IMR-90 (cell line): ENCODE measurements around the gene CD6. TPM values are rescaled to one million over a fixed set of nuclear protein-coding genes. Genes with fewer than 3 reads are reported as not detected.

ENCODE experiments used
- ATAC-seq: fragments of 200-7000 bp; cut with Tn5 transposase; 2 replicates; pipeline ENCODE4 v1.9.1; 2020; ENCODE audit warnings: low read depth, mild to moderate bottlenecking, moderate library complexity
- BruUV-seq: library from RNA; stranded (reverse); fragments of 400-500 nt; replicated peaks from 2 replicates; lab custom pipeline; 2021; lab: Mats Ljungman, UMichigan
- CTCF ChIA-PET: fragments of 300-600 bp; formaldehyde crosslinking; extraction: SDS; loops from one replicate; lab custom pipeline; 2021; ENCODE audit warnings: antibody characterized with exemption; lab: Yijun Ruan, JAX
- POLR2A ChIA-PET: fragments of 300-600 bp; sonication (Branson Sonifier 250); formaldehyde crosslinking; loops from one replicate; lab custom pipeline; 2022; ENCODE audit warnings: antibody characterized with exemption; ENCODE audit not compliant: unreplicated experiment; lab: Charles Lee
- DNase-seq: peaks from one replicate; pipeline ENCODE4 v3.0.0; 2013
- H2AFZ ChIP-seq: replicated peaks from 2 replicates; pipeline ENCODE3; 2013; ENCODE audit warnings: low read length, mild to moderate bottlenecking; ENCODE audit not compliant: poor library complexity
- H2AK5ac ChIP-seq: 2 replicates; pipeline ENCODE4 v1.6.1; 2013; ENCODE audit warnings: low read depth, low read length, inconsistent platforms
- H2AK9ac ChIP-seq: replicated peaks from 2 replicates; pipeline ENCODE3; 2013; ENCODE audit warnings: mild to moderate bottlenecking, low read depth, low read length, moderate library complexity; ENCODE audit not compliant: poor library complexity
- H2BK120ac ChIP-seq: 2 replicates; pipeline ENCODE4 v1.6.1; 2013; ENCODE audit warnings: low read depth, low read length, inconsistent platforms
- H2BK15ac ChIP-seq: 3 replicates; pipeline ENCODE4 v1.6.1; 2013; ENCODE audit warnings: low read depth, low read length, inconsistent platforms
- H2BK20ac ChIP-seq: 2 replicates; pipeline ENCODE4 v1.6.1; 2013; ENCODE audit warnings: low read depth, mild to moderate bottlenecking, inconsistent platforms, low read length, moderate library complexity
- H2BK5ac ChIP-seq: 2 replicates; pipeline ENCODE4 v1.6.1; 2013; ENCODE audit warnings: mild to moderate bottlenecking, low read depth, low read length, inconsistent platforms; ENCODE audit not compliant: poor library complexity, severe bottlenecking
- H3K14ac ChIP-seq: replicated peaks from 2 replicates; pipeline ENCODE4 v1.6.1; 2013; ENCODE audit warnings: low read depth, low read length, inconsistent platforms
- H3K18ac ChIP-seq: 2 replicates; pipeline ENCODE4 v1.6.1; 2013; ENCODE audit warnings: low read depth, low read length, control low read depth
- H3K23ac ChIP-seq: 2 replicates; pipeline ENCODE4 v1.6.1; 2013; ENCODE audit warnings: low read depth, low read length, inconsistent platforms
- H3K27ac ChIP-seq: 2 replicates; pipeline ENCODE4 v1.5.1; 2013; ENCODE audit warnings: mild to moderate bottlenecking, control low read depth, low read length; ENCODE audit not compliant: insufficient read depth
- H3K27me3 ChIP-seq: 2 replicates; pipeline ENCODE4 v1.6.1; 2013; ENCODE audit warnings: low read length; ENCODE audit not compliant: control insufficient read depth, insufficient read depth
- H3K36me3 ChIP-seq: 2 replicates; pipeline ENCODE4 v1.6.1; 2013; ENCODE audit warnings: low read length, mixed read lengths; ENCODE audit not compliant: control insufficient read depth, insufficient read depth
- H3K4ac ChIP-seq: 2 replicates; pipeline ENCODE4 v1.6.1; 2013; ENCODE audit warnings: low read depth, low read length, inconsistent platforms
- H3K4me1 ChIP-seq: 2 replicates; pipeline ENCODE4 v1.6.1; 2013; ENCODE audit warnings: low read length, mixed read lengths; ENCODE audit not compliant: control insufficient read depth, insufficient read depth
- H3K4me2 ChIP-seq: 2 replicates; pipeline ENCODE4 v1.6.1; 2013; ENCODE audit warnings: low read depth, mild to moderate bottlenecking, control low read depth, low read length, moderate library complexity
- H3K4me3 ChIP-seq: 2 replicates; pipeline ENCODE4 v1.5.1; 2013; ENCODE audit warnings: low read depth, mild to moderate bottlenecking, control low read depth, low read length, moderate library complexity; ENCODE audit not compliant: insufficient read depth
- H3K56ac ChIP-seq: 2 replicates; pipeline ENCODE4 v1.6.1; 2013; ENCODE audit warnings: low read length, inconsistent platforms; ENCODE audit not compliant: insufficient read depth; ENCODE audit errors: extremely low read depth
- H3K79me1 ChIP-seq, 2 experiments: 2 replicates each; pipeline ENCODE4 v1.6.1; 2013; ENCODE audit warnings: low read length in 2 of 2, inconsistent platforms in 1 of 2, low read depth in 1 of 2
- H3K9ac ChIP-seq: 2 replicates; pipeline ENCODE4 v1.6.1; 2013; ENCODE audit warnings: low read depth, low read length, control low read depth
- H3K9me1 ChIP-seq: 2 replicates; pipeline ENCODE4 v1.6.1; 2013; ENCODE audit warnings: low read length, inconsistent platforms; ENCODE audit not compliant: insufficient read depth
- H3K9me3 ChIP-seq: 2 replicates; pipeline ENCODE4 v1.6.1; 2013; ENCODE audit warnings: low read length; ENCODE audit not compliant: control insufficient read depth, insufficient read depth
- H4K20me1 ChIP-seq: 2 replicates; pipeline ENCODE4 v1.6.1; 2013; ENCODE audit warnings: low read length, inconsistent platforms; ENCODE audit not compliant: insufficient read depth
- H4K5ac ChIP-seq: 2 replicates; pipeline ENCODE4 v1.6.1; 2013; ENCODE audit warnings: mild to moderate bottlenecking, low read depth, low read length, control low read depth
- H4K8ac ChIP-seq, 2 experiments: 2 replicates each; pipeline ENCODE4 v1.6.1; 2013; ENCODE audit warnings: low read depth in 2 of 2, low read length in 2 of 2, control low read depth in 1 of 2, inconsistent platforms in 1 of 2
- H4K91ac ChIP-seq: 2 replicates; pipeline ENCODE4 v1.6.1; 2013; ENCODE audit warnings: low read depth, low read length, inconsistent platforms; ENCODE audit not compliant: insufficient read depth
- BHLHE40 ChIP-seq: fragments of 150-350 bp; IDR thresholded peaks from 2 replicates; pipeline ENCODE4 v1.6.1; 2016; ENCODE audit warnings: mild to moderate bottlenecking, low read depth, low read length
- CEBPB ChIP-seq: IDR thresholded peaks from 2 replicates; pipeline ENCODE4 v1.6.1; 2012; ENCODE audit warnings: low read depth, low read length, improper control_type of control experiment
- CHD1 ChIP-seq: IDR thresholded peaks from 2 replicates; pipeline ENCODE4 v1.6.1; 2012; ENCODE audit warnings: low read depth, low read length, improper control_type of control experiment
- ELK1 ChIP-seq: fragments of 150-350 bp; IDR thresholded peaks from 2 replicates; pipeline ENCODE4 v1.6.1; 2016; ENCODE audit warnings: low read depth, mild to moderate bottlenecking, low read length, moderate library complexity, borderline replicate concordance
- FOS ChIP-seq: fragments of 150-350 bp; IDR thresholded peaks from 2 replicates; pipeline ENCODE4 v1.6.1; 2016; ENCODE audit warnings: low read depth, low read length
- MAFK ChIP-seq: IDR thresholded peaks from 2 replicates; pipeline ENCODE4 v1.6.1; 2012; ENCODE audit warnings: low read depth, low read length, improper control_type of control experiment
- MAZ ChIP-seq: IDR thresholded peaks from 2 replicates; pipeline ENCODE4 v1.6.1; 2012; ENCODE audit warnings: low read depth, mild to moderate bottlenecking, low read length, improper control_type of control experiment, moderate library complexity, borderline replicate concordance
- NFE2L2 ChIP-seq: fragments of 150-350 bp; IDR thresholded peaks from 2 replicates; pipeline ENCODE4 v1.6.1; 2016; ENCODE audit warnings: low read depth, mild to moderate bottlenecking, low read length
- POLR2A ChIP-seq: IDR thresholded peaks from 2 replicates; pipeline ENCODE4 v1.6.1; 2012; ENCODE audit warnings: mild to moderate bottlenecking, low read depth, low read length
- RAD21 ChIP-seq: IDR thresholded peaks from 2 replicates; pipeline ENCODE4 v1.6.1; 2012; ENCODE audit warnings: low read length, improper control_type of control experiment
- RCOR1 ChIP-seq: IDR thresholded peaks from 2 replicates; pipeline ENCODE4 v1.6.1; 2012; ENCODE audit warnings: mild to moderate bottlenecking, low read length, improper control_type of control experiment; ENCODE audit not compliant: insufficient replicate concordance
- RFX5 ChIP-seq: IDR thresholded peaks from 2 replicates; pipeline ENCODE4 v1.8.0; 2012; ENCODE audit warnings: low read depth, mild to moderate bottlenecking, low read length, moderate library complexity
- SMC3 ChIP-seq: fragments of 150-350 bp; IDR thresholded peaks from 2 replicates; pipeline ENCODE4 v1.6.1; 2016; ENCODE audit warnings: low read depth, mild to moderate bottlenecking, antibody characterized with exemption, low read length, moderate library complexity
- WGBS, 2 experiments: methylation state at CpG; one replicate each; pipeline versions ENCODE4 v1.1.5 to v1.1.7; 2013; ENCODE audit warnings: missing lambda C conversion rate in 2 of 2; ENCODE audit not compliant: insufficient read length in 1 of 2; ENCODE audit errors: extremely low coverage in 2 of 2; 5-methylcytosine and 5-hydroxymethylcytosine counted together
- dilution Hi-C: fragments of 300-500 bp; cut with HindIII; formaldehyde crosslinking; loops from one replicate; pipeline ENCODE4 v1.14.3; 2018; ENCODE audit warnings: low sequenced_read_pairs; ENCODE audit not compliant: unreplicated experiment
- in situ Hi-C: fragments of 300-500 bp; cut with MboI; formaldehyde crosslinking; loops from 3 replicates; pipeline ENCODE4 v1.14.3; 2019; ENCODE audit warnings: low sequenced_read_pairs, inconsistent platforms, mixed read lengths
- intact Hi-C: fragments of 100-400 bp; cut with micrococcal nuclease; formaldehyde crosslinking; loops from 2 replicates; pipeline ENCODE4 v1.10.0; 2022
- polyA plus RNA-seq, 3 experiments: library from polyadenylated mRNA; depleted of rRNA; stranded (reverse); fragments of >200 nt; gene quantifications; 2 replicates each; pipeline ENCODE4 v1.2.3, GENCODE V29; 2012; ENCODE audit warnings: low replicate concordance in 1 of 3
- total RNA-seq: library from RNA; depleted of rRNA; stranded (reverse); fragments of >200 nt; gene quantifications from 2 replicates; pipeline ENCODE4 v1.2.3, GENCODE V29; 2012
- TF ChIP-seq, protein P1 (sequence below): conservative IDR thresholded peaks from 2 replicates; pipeline ENCODE4 v1.5.1; 2012; ENCODE audit warnings: mild to moderate bottlenecking, low read depth, low read length, improper control_type of control experiment

CD6 gene
- total and polyA plus RNA-seq, 2 of the 4 experiments (the other 2 are of a cell fraction), result not detected

DNA sequence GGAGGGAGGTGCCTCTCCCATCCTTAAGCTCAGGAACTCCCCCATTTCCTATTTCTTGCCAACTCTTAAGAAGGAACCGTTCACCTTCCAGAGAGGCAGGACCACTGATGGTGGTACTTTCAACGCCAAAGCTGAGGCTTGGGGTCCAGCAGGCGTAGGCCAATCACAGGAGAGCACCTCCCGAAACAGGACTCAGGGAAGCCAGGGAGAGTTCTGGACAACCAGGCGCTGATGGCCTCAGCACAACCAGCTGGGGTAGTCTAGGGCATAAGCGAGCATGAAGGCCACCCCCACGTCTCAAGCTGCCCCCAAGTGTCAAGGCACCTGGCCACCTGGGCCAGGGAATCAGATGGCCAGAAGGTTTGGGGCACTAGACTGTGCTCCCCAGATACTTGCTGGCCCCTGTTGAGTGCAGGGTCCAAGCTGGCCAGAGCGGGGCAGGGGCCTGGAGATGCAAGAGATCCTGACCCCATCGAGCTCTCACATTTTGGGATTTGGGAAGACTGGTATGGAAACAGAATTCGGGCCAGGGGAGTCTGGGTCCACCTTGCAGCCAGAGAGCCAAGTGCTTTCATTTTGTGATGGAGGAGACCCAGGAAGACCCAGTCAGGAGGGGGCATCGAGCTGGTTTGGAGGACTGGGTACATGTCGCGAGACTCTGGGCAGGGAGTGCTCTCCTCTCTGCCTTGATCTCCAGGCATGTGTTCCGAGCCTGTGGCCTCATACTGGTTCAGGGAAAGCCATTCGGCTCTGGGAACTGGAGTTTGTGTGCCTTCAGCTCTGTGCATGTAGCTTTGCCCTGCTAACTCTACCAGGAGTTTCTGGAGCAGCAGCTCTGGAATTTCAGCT, 926 bp downstream of the CD6 start:
- intact Hi-C loops, result no loop called here
- WGBS, 2 experiments, result 56% methylated on average over 8 of the region's 15 CpGs; no CpG with 5 or more reads in 1 of the 2 experiments
- no peak overlapping the region for H3K23ac ChIP-seq

More for the DNA sequence above, 926 bp downstream of the CD6 start:
- Histone ChIP-seq H3K18ac (no peak overlapping the region), H3K79me1 (no peaks in the 10 kb centered on the region), H2BK15ac (no peak overlapping the region), H2BK120ac (no peak overlapping the region), H3K27ac (no peak overlapping the region), H2AFZ (no peak overlapping the region), H3K4ac (no peak overlapping the region), H2BK20ac (no peak overlapping the region), H2AK5ac (no peak overlapping the region), H3K14ac (no peak overlapping the region), H2BK5ac (no peak overlapping the region), H4K20me1 (no peaks in the 10 kb centered on the region), H4K8ac (no peak overlapping the region), H3K56ac (no peak overlapping the region), H3K4me1 (no peaks in the 10 kb centered on the region; the same call in 1 of the 2 replicates), H3K36me3 (no peaks in the 10 kb centered on the region), H3K27me3 (peaks cover 37% of the 10 kb centered on the region), H3K4me3 (no peak overlapping the region), H2AK9ac (no peak overlapping the region), H3K4me2 (no peak overlapping the region), H3K9ac (no peak overlapping the region), H4K5ac (no peak overlapping the region), H3K9me3 (no peaks in the 10 kb centered on the region), H4K91ac (no peak overlapping the region), H3K9me1 (no peaks in the 10 kb centered on the region; the same call in 1 of the 2 replicates)
- ATAC-seq, result no peak
- CTCF ChIA-PET, result no interaction called here
- no peak for DNase-seq
- POLR2A ChIA-PET, result no interaction called here
- no TSS peak for BruUV-seq
- in situ Hi-C loops (no loop called here), dilution Hi-C loops (no loop called here)
- TF ChIP-seq MAFK (no peak), BHLHE40 (no peak), FOS (no peak), SMC3 (no peak), MAZ (no peak), NFE2L2 (no peak), RAD21 (no peak), CEBPB (no peak), RFX5 (no peak), RCOR1 (no peak), CHD1 (no peak), POLR2A (no peak), ELK1 (no peak)
- TF ChIP-seq, protein P1, sequence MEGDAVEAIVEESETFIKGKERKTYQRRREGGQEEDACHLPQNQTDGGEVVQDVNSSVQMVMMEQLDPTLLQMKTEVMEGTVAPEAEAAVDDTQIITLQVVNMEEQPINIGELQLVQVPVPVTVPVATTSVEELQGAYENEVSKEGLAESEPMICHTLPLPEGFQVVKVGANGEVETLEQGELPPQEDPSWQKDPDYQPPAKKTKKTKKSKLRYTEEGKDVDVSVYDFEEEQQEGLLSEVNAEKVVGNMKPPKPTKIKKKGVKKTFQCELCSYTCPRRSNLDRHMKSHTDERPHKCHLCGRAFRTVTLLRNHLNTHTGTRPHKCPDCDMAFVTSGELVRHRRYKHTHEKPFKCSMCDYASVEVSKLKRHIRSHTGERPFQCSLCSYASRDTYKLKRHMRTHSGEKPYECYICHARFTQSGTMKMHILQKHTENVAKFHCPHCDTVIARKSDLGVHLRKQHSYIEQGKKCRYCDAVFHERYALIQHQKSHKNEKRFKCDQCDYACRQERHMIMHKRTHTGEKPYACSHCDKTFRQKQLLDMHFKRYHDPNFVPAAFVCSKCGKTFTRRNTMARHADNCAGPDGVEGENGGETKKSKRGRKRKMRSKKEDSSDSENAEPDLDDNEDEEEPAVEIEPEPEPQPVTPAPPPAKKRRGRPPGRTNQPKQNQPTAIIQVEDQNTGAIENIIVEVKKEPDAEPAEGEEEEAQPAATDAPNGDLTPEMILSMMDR, result no peak
